ENCODE data around the gene COL7A1.
A peak's percentile ranks its signal among the peaks of the same experiment; 100 is the strongest.
"Not testable (repeated sequence)": the region's sequence is repeated elsewhere in the genome, so short reads cannot be mapped to it uniquely, and the experiment has no call there.

Gene COL7A1

DNA sequence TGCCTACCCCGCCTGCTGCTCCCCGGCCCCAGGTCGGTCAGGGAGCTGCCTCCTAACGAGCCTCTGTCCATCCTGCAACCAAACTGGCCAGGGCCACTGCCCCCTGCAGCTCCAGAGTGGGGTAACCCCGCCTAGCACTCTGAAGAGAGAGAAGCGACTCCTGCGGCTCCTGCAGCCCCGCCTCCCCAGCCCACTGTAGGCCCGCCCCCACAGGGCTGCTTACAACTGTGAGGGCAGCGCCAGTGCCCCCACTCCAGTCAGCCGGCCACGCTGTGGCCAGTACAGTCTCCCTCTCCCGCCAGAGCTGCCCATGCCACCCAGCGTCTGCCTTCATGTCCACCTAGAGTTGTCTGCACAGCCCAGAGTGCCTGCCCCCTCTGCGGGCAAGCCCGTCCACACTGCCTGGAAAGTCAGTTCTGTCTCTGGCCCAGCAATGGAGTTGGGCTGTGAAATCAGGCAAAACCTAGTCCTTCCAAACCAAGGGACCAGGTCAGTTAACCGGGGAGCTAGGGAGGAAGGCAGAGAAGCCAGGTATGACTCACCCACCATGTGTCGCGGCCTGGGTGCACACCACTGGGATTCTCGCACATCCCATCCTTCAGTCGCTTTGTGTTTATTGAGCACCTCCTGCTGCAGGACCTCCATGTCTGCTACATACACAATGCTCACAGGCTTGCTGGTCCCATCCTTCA lies 33.9 kb downstream of the COL7A1 start:
- DNase-seq, result peak; percentile 67

DNA sequence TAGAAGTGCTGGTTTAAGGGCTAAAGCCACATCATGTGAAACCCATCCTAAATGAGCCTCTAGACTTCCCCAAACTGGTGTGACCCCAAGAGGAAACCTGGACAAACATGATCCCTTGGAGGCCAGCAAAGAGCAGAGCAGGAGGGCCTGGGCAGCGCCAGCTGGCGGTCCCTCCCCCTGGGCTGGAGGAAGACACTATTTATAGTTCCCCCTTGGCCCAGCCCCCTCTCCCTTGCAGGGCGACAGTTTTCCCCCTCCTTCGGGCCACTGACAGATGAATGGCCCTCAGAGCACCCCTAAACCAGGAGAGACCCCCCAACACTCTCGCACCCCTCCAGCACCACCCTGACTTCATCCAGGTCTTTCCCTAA lies 34.5 kb downstream of the COL7A1 start:
- DNase-seq, result no peak

DNA sequence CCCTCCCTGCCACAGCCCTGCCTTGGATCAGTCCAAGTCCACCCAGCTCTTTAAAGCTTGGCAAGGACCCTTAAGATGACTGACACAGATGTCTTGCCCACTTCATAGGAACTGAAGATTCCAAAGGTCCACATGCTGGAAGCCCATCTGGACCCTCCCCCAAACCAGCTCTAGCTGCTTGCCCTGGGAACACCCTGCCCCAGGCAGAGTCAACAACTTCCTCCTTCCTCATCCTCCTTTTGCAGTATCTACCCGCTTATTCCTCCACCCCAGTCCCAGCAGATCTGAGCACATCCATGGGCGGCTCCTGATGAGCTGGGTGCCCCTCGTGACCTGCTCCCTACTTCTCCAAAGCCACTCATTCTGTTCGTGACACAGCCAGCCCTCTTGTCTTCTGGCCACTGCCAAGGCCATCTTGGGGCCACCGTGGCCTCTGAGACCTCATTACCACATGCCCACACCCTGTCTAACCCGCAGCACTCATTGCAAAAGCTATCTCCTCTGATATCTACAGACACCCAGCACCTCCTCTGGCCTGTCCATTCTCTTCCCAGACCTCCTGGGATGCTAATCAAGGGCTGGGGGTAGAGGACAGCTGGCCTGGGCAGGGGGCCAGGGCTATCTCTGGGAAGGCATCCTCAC lies 36.5 kb downstream of the COL7A1 start:
- peak; percentile 92 for DNase-seq

DNA sequence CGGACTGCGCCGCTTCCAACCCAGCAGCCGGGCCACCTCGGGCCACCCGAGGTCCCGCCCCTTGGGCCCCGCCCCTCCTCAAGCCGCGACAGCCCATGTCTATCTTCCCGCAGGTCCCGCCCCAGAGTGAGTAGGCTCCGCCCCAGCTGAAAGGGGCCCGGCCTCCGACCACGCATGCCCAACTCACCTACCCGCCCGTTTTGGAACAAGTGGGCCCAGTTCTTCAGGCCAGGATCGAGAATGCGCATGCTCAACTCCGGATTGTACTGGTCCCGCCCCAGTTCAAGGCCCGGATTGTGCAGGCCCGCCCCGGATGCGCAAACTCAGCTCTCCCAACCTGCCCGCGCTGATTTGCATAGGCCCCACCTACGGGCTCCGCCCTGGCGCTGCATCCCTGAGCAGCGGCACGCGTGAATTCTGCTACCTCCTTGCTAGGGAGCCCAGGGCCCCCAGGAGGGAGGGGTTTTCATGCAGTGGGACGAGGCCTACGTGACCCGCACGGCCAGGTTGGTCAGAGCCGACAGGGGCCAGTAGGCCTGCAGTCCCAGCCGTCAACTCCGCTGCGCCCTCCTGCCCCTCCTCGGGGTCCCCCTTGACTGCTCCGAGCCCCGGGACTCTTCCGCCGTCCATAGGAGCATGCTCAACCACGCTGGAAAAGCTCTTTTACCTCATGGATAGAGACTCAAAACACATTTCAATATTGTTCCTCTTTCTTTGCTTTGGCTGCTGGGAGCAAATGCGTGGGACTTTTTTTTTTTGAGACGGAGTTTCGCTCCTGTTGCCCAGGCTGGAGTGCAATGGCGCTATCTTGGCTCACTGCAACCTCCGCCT lies 38.1 kb downstream of the COL7A1 start, which contains the start of gene PFKFB4:
Gene PFKFB4 (minus strand): TSS at position 8 of the 831 bp plus-strand sequence. CDS start 26 bp downstream, outside the sequence.
- DNase-seq, result peak; percentile 99

DNA sequence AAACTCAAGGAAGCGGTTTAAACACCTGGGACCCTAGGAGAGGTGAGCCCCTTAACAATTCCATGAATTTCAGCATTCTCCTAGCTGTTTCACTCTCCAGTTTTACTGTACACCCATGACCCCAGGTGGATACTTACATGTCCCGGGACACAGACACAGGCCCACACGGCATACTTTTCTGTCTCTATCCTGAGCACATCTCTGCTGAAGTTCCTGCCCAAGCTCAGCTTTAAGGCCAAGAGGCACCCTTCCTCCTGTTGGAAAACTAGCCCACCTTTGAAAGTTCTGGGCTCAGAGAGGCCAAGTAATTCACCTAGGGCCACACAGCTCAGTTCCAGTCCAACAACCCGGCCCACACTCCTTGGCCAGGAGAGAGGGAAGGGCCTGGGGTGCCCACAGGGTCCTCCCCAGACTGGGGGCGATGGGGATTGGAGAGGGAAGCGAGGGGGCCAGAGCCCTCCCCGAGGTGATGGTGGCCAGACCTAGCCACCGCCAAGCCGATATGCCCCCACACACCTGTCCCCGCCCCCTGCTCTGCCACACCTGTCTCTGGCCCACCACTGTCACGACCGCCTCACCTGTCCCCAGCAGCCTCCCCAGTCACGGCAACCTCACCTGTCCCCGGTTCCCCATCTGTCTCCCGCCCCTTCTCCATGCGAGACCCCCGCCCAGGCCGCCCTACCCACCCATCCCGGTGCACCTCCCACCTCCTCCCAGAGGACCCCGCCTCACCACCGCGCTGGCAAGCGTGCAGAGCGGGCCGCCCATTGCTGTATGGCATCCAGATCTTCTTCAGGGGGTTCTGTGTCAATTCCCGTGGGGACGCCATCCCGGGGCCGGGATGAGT lies 39.0 kb downstream of the COL7A1 start:
- no peak for DNase-seq

DNA sequence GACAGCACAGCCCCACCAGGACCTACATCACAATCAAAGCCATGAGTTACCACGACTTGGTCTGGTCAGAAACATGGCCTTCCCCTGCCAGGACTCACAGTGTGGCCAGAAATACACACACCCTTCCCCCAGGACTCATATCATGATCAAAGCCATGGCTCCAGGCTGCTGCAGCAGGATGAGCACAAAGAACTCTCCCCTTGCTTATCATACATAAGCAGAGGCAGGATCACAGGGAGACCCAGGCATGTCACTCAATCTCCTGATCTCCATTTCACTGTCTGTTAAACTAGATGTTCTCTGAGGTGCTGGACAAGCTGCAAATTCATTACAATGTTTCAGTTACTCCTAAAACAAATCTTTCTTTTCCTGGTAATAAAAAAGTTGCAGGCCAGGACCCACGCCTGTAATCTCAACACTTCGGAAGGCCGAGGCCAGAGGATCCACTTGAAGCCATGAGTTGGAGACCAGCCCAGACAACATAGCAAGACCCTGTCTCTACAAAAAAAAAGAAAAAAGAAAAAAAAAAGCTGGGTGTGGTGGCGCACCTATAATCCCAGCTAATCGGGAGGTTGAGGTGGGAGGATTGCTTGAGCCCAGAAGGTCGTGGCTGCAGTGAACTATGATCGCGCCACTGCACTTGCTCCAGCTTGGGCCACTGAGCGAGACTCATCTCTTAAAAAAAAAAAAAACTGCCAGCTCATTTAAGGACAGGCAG lies 39.7 kb downstream of the COL7A1 start:
- DNase-seq, result no peak

DNA sequence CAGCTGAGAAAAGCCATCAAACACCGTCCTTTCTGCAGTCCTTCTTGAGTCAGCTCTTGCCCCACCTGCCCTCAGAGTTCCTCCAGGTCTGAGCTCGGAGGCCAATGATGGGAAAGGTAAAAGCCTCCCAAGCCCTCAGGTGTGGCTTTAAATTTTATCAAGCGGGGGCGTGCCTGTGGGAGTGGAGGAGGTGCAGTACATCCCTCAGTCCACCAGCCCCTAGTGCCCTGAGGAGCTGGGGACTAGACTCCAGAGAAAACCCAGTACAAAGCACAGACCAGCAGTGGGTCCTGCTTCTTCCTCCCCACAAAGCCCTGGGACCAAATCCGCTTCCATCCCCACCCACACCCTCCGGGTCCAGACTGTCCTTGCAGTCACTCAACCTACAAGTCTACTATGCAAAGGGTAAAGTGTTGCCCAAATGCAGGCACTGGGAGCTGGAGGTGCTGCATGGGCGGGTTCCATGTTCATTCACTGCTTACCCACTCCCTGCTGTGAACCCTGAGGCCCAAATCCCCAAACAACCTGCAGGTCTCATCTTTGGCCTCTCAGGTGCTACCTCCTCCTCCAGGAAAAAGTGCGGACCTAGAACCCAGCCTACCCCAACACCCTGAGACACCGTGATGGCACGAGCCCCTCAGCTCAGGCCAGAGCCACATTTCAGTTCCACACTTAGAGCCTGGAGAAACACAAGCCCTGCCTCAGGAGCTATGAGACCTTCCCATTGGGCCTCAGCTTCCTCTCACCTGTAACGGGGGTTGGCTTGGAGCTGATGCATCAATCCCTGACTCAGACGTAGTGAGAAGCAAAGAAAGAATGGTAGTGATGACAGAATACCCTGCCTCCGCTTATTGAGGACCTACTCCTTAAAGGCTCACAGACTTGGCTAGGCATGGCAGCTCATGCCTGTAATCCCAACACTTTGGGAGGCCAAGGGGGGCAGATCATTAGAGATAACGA lies 41.0 kb downstream of the COL7A1 start:
- DNase-seq, result no peak

DNA sequence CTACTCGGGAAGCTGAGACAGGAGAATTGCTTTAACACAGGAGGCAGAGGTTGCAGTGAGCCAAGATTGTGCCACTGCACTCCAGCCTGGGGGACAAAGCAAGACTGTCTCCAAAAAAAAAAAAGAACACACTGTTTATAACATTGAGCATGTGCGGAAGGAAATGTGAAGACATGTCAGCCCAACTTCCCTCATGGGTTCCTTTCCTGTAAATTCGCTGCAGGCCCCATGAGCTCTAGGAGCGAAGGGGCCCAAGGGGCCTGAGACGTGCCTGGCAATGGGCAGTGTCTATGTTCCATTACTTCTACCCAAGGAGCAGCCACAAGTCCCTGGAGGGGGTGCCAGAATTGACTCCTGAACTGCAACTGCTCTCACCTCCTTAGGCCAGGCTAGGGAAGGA lies 41.8 kb downstream of the COL7A1 start:
- peak; percentile 22 for DNase-seq

DNA sequence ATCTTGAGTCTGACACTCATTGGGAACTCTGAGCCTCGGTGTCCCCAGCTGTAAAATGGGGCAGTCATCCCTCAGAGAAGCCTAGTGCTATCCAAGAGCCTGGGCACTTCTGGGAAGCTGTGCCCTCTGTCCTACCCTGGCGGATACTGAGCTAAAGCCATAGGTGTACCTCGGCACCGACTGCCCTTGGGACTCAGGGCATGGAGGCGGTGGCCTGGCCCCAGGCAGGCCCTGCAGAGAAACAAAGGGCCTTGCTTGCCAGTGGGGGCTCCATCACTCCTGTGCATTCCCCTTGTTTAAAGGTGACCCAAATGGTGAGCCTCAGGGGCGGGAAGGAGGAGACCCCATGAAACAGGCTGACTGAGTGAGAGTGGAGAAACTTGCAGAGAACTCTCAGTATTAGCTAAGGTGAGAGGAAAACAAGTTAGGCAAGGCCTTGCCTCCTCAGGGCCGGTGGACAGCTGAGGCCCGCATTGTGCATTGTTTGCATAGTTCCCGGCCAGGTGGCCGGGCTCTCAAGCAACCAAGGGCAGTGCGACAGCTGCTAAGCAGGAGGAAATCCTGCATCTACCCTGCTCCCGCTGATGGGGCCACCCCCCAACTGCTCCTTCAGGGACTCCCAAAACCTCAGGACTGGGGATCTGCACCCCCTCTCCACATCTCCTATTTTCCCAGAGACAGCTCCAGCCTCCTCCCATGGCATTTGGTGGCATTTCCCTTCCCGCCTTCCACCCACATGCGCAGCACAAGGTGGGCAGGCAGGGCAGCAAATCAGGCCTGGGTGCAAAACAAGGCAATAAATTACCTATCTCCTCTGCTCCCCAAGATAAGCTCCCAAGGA lies 42.8 kb downstream of the COL7A1 start:
- no peak for DNase-seq

DNA sequence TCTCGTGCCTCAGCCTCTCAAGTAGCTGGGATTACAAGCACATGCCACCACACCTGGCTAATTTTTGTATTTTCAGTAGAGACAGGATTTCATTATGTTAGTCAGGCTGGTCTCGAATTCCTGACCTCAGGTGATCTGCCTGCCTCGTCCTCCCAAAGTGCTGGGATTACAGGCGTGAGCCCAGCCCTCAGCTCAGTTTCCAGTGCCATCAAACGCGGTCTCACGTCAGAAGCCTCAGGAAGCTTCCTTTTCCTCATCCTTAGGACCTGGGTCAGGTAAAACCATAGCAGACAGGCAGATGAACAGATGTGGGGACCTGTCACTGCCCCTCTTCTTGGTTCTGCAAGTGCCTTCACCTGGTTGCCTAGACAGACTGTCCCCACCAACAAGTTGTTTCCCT lies 43.5 kb downstream of the COL7A1 start:
- DNase-seq, result not testable (repeated sequence)

DNA sequence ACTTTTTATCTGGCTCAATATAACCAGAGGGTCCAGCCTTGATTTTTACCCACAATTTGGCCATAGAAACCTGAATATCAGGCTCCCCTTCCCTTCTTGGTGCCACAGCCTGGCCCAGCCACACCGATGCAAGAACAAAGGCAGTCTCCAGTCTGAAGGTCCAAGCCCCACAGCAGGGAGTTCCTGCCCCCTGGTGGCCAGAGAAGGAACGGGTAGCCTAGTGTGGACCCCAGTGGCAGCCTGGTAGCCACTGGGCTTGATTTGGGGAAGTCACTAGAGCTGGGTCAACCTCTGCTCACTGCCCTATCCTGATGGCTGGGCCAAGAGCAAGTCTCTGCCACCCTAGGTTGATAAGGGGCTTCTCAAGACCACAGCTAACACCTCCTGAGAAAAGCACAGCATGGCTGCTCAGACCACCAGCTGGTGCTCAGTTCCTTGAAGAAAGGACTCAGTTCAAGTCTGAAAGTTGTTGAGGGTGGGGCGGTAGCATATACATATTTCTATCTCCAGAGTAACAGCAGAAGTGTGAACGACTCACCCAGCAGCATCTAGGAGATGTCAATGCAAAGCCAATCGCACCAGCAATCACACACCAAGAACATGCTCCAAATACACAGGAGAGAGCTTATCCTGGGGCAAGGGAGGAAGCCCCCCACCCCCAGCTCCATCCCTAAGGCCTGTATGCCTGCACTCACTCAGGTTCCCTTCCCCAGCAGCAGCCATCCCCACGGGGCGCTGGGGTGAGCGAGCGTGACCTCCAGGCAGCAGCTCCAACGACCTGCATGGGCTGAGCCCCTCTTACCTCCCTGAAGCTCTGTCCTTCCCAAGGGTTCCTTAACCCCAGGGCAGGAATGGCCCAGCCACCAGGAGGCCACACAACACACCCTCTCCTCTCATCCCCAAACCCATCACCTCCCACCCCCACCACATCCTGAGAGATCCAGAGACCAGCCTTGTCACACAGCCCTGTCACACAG lies 46.1 kb downstream of the COL7A1 start:
- DNase-seq, result peak; percentile 95

DNA sequence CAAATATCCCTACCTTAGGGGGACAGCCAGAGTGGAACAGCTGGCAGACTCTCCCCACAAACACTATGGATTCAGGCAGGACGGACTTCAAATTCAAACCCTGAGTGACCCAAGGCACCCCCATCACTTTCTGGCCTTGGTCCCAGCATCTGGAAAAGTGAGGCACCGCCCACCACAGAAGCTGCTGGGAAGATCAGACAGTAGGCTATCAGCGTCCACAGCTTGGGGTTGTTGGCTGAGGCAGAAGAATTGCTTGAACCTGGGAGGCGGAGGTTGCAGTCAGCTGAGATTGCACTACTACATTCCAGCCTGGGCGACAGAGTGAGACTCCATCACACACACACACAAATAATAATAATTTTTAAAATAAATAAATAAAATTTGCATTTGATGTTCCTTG lies 47.0 kb downstream of the COL7A1 start:
- no peak for DNase-seq

DNA sequence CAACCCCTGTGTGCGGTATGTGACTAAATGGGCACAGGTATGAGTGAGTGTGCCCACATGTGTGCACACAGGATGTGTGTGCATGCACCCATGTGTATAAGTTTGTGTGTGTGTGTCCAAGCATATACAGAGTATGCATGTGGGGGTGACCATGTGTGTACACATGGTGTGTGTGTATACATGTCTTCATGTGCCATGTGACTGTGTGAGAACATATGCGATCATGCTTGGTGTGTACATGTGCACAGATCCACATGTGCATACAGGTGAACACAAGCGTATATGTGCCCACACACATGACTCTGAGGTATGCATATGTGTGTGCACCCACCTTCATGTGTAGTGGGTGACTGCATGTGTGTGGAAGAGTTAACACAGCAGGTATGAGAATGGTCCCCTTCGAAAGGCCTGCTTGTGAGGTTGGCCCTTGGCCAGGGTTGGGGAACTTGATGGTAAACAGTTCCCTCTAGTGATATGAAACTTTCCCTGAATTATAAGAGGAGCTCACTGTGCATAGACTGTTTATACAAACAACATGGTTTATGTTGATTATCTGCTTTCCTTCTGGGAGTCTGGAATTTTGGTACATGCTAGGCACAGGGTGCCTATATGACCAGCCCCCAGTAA lies 48.8 kb downstream of the COL7A1 start:
- DNase-seq, result no peak

DNA sequence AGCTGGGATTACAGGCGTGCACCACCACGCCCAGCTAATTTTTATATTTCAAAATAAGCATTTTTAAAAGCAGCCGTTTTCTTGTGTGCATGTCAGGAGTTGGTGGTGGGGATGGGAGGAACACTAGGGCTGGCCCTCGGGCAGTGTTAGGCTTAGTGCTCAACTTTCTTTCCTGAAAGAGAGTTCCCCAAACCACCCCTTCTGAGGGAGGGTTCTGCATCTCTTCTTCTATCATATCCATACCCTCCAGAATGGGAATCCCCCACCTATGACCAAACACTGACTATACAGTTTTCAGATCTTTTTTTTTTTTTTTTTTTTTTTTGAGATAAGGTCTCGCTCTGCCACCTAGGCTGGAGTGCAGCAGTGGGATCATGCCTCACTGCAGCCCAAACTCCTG lies 51.0 kb downstream of the COL7A1 start:
- DNase-seq, result peak; percentile 51

DNA sequence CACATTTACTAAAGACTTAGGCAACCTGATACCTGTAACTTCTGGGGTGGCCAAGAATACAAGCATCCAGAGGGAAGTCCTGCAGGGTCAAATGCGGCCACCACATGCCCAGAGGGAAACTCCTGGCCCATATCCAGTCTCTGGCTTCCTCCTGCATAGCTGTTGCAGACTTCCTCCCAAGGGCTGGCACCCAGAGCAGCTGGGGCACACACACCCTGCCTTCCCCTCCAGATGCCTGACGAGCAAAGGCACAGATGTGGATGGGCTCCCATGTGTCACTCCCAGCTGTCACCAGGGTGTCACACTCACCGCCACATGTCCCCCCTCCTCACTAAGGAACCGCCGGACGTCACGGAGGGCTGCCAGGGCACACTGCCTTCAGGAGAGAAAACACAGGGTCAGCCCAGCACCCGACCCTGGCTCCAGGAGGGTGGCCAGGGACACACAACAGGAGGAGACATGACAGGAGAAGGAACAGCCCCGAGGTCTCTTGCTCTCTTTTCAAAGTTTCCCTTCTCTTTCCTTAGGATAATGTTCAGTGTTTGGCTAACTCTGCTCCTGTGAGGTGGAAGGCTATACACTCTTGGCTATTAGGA lies 51.8 kb downstream of the COL7A1 start:
- DNase-seq, result peak; percentile 67

DNA sequence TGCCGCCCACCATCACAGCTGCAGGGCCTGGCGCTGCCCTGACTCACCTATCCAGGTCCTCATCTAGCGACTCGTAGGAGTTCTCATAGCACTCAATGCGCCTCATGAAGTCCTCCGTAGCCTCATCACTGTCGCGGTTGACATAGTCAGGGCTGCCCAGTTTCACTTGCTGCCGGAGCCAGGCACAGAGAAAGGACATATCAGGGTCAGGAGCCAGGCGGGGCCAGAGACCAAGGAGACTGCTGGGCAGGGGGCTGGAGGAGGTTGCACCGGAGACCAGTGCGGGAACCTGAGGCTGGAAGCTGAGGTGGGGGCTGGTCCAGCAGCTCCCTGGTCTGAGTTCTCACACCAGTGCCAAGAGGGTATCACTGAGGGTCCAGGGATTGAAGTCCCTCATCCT lies 56.7 kb downstream of the COL7A1 start:
- no peak for DNase-seq

DNA sequence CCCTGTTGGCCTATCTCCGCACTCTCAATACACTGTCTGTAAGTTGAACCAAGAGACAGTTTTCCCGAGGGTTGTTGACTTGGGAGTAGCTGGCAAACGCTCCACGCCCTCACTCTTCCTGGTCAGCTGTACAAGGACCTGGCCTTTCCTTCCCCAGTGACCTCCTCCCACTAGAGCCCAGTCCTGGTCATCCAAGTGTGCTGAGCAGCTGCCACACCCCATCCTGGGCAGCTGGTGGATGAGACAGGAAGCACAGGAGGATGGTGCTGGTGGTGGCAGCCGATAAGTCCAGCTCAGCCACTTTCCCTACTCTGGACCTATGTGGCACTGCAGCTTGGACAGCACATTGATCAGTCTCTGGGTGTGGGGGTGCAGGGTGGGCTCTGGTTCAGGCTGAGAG lies 58.3 kb downstream of the COL7A1 start:
- no peak for DNase-seq

DNA sequence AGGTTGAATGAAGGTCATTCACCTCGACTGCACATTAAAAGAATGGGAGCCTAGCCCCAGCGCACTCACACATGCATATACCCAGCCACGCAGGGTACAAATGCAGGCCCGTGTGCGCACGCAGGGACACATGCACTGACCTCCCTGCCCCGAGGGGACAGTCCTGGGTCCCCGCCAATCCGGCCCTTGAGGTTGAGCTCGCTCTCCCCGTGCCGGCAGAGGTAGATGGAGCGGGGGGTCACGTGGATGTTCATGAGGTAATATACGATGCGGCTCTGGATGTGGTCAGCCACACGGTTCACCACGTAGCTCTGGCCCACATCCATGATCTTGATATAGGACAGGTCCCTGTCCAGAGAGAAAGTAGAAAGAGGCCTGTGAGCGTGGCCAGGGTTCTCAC lies 59.0 kb downstream of the COL7A1 start:
- no peak for DNase-seq

Data from suppressor macrophage treated with lipopolysaccharide for 4 hours (primary cell).